Gastroesophageal sphincter (tissue), 4 donors: ENCODE data around the gene DONSON. TPM values are rescaled to one million over a fixed set of nuclear protein-coding genes. Genes with fewer than 3 reads are reported as not detected.

Experiments used
- ATAC-seq: fragments of 150-250 bp; one replicate; pipeline ENCODE4 v1.9.1; 2016; ENCODE audit warnings: mild to moderate bottlenecking, moderate library complexity
- H3K27ac ChIP-seq, 4 donors: fragments of 200-600 bp; sonication (generic) in 3 of 4; 1 replicate in 3 of 4; 2 replicates in 1 of 4; pipeline ENCODE4 v1.5.1; 2016 to 2019
- H3K27me3 ChIP-seq: fragments of 200-600 bp; sonication (generic); one replicate; pipeline ENCODE4 v1.5.1; 2019
- H3K36me3 ChIP-seq, 2 donors: fragments of 200-600 bp; sonication (generic); one replicate each; pipeline ENCODE4 v1.5.1; 2019; ENCODE audit warnings: control low read depth in 1 of 2
- H3K4me1 ChIP-seq, 3 donors: fragments of 200-600 bp; sonication (generic); 1 replicate in 2 of 3; 2 replicates in 1 of 3; pipeline ENCODE4 v1.5.1; 2016 to 2019; ENCODE audit warnings: control low read depth in 2 of 3
- H3K4me3 ChIP-seq, 2 donors: fragments of 200-600 bp; sonication (generic); one replicate each; pipeline ENCODE4 v1.5.1; 2019; ENCODE audit warnings: mild to moderate bottlenecking in 1 of 2, moderate library complexity in 1 of 2
- H3K9me3 ChIP-seq, 3 donors: fragments of 200-600 bp; sonication (generic); one replicate each; pipeline ENCODE4 v1.5.1; 2017 to 2019; ENCODE audit warnings: control low read depth in 2 of 3
- EP300 ChIP-seq: sonication (generic); formaldehyde crosslinking; IDR thresholded peaks from one replicate; pipeline ENCODE4 v1.6.1; 2017; ENCODE audit warnings: antibody characterized with exemption, mild to moderate bottlenecking
- POLR2A ChIP-seq, 2 donors: fragments of 450-650 bp; IDR thresholded peaks; one replicate each; pipeline ENCODE4 v1.6.1; 2017; ENCODE audit warnings: antibody characterized with exemption in 2 of 2, mild to moderate bottlenecking in 2 of 2, moderate library complexity in 1 of 2
- POLR2AphosphoS5 ChIP-seq: sonication (generic); formaldehyde crosslinking; IDR thresholded peaks from one replicate; pipeline ENCODE4 v1.6.1; 2017; ENCODE audit warnings: antibody characterized with exemption
- WGBS, 2 donors: methylation state at CpG; one replicate each; pipeline ENCODE4 v1.1.5; 2018; ENCODE audit warnings: low coverage in 1 of 2; 5-methylcytosine and 5-hydroxymethylcytosine counted together
- total RNA-seq, 4 donors: library from RNA; depleted of rRNA; stranded (reverse); fragments of >200 nt; gene quantifications; one replicate each; pipeline ENCODE4 v1.1.0, GENCODE V29; 2016
- TF ChIP-seq, protein P1 (sequence below), 4 experiments: fragments of 200-600 bp in 2 of 4; fragments of 450-650 bp in 2 of 4; sonication (generic) in 1 of 4; IDR thresholded peaks; one replicate each; pipeline ENCODE4 v1.5.1; 2017 to 2019; ENCODE audit warnings: antibody characterized with exemption in 4 of 4, mild to moderate bottlenecking in 2 of 4, moderate library complexity in 2 of 4

The DONSON gene
- total RNA-seq, 4 donors from 2014 or later: 3.1 to 7.2 (median 4.7) TPM

DNA sequence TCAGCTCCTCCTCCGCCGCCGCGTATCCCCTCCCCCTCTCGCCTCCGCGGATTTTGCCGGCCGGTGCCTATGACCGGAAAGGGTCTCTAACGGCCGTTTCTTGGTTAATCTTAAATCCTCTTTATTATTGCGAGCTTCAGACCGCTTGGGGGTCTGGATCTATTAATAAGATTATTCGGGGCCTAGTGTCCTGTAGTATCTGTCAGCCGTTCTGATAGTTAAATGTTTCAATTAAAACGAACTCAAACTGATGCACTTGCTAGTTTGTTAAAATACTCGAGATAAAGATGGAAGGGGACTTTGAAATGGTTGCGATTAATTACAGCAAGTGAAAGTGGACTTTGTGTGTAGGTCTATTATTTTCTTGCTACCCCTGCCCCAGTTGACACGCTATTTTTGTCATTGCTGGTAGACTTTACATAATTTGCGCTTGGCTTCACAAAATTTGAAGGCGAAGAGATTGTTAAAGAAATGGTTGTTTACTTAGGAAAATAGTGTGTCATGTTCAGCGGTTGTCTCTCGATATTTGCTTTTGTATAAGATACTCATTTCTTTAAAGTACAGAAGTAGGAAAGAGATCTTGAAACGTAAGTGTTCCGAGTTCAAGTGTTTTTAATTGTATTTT is 44.9 kb downstream of the DONSON start:
- TF ChIP-seq EP300 (no peak), POLR2AphosphoS5 (no peak), POLR2A (IDR thresholded peaks at IDR 0.05) (no peak)
- TF ChIP-seq, protein P1, sequence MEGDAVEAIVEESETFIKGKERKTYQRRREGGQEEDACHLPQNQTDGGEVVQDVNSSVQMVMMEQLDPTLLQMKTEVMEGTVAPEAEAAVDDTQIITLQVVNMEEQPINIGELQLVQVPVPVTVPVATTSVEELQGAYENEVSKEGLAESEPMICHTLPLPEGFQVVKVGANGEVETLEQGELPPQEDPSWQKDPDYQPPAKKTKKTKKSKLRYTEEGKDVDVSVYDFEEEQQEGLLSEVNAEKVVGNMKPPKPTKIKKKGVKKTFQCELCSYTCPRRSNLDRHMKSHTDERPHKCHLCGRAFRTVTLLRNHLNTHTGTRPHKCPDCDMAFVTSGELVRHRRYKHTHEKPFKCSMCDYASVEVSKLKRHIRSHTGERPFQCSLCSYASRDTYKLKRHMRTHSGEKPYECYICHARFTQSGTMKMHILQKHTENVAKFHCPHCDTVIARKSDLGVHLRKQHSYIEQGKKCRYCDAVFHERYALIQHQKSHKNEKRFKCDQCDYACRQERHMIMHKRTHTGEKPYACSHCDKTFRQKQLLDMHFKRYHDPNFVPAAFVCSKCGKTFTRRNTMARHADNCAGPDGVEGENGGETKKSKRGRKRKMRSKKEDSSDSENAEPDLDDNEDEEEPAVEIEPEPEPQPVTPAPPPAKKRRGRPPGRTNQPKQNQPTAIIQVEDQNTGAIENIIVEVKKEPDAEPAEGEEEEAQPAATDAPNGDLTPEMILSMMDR (IDR thresholded peaks at IDR 0.05): no peak
- Histone ChIP-seq H3K4me1 (peaks cover 3 to 56% (median 23%) of the 10 kb centered on the region in 3 donors), H3K27ac (peak overlapping the region; percentile 76 to 99 (median 97)), H3K27me3 (no peaks in the 10 kb centered on the region), H3K4me3 (peak overlapping the region; percentile 64 to 74), H3K9me3 (no peaks in the 10 kb centered on the region), H3K36me3 (peaks cover 0 to 31% of the 10 kb centered on the region in 2 donors)
- peak; percentile 19 for ATAC-seq
- WGBS, 2 donors: 0% methylated on average over 26 of the region's 26 CpGs

DNA sequence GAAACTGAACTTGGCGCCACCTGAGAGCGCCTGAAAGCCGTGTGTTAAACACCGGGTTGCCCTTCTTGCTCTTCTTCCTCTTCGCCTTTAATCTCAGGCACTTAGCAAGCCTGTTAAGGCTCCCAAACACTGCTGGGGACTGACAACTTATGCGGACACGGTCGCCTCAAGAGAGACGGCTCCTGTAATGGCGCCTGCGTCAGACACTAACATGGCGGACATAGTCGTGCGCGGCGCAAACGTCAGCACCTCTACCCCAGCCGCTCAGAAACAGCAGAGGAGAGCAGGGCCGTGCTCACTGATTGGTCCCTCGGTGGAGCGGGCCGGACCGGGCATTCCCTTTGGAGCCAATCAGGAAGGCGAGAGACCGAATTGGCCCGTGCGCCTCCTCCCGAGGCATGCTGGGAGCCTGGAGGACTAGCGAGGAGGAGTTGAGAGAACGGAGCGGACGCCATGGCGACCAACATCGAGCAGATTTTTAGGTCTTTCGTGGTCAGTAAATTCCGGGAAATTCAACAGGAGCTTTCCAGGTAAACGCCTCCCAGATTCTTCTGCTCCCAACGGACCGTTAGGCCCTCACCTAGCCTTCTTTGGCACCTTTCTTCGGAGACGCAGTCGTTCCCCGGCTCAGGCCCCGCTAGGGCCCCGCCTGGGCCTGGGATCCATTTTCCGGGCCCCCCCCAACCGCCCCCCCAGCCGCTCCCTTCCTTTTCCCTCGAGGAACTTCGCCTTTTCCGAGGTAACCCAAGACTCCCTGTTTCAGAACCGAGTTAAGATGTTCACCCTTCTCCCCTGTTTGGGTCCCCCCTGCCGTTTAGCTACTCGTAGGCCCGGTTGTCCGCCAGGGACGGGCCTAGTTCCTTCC is 45.6 kb downstream of the DONSON start, which contains the start of gene SON:
Gene SON (plus strand): TSS at position 399 of the 865 bp plus-strand sequence. CDS start 55 bp downstream, at position 454.
- peak; percentile 98 for ATAC-seq
- Histone ChIP-seq H3K27me3 (no peaks in the 10 kb centered on the region), H3K9me3 (no peaks in the 10 kb centered on the region), H3K4me3 (peak within 1 kb of the TSS; percentile 74 to 79), H3K4me1 (peaks cover 3 to 49% (median 23%) of the 10 kb centered on the region in 3 donors), H3K27ac (peak within 1 kb of the TSS; percentile 91 to 99 (median 97)), H3K36me3 (peaks cover 0 to 32% of the 10 kb centered on the region in 2 donors)
- TF ChIP-seq, protein P1 (IDR thresholded peaks at IDR 0.05): peak in 2 of 4 experiments; percentile 3 to 6
- TF ChIP-seq POLR2AphosphoS5: peak; percentile 93
- no peak for TF ChIP-seq EP300
- peak; percentile 84 to 88 for TF ChIP-seq POLR2A (IDR thresholded peaks at IDR 0.05)
- WGBS, 2 donors: 1% methylated on average over 13 to 23 of the region's 57 CpGs

DNA sequence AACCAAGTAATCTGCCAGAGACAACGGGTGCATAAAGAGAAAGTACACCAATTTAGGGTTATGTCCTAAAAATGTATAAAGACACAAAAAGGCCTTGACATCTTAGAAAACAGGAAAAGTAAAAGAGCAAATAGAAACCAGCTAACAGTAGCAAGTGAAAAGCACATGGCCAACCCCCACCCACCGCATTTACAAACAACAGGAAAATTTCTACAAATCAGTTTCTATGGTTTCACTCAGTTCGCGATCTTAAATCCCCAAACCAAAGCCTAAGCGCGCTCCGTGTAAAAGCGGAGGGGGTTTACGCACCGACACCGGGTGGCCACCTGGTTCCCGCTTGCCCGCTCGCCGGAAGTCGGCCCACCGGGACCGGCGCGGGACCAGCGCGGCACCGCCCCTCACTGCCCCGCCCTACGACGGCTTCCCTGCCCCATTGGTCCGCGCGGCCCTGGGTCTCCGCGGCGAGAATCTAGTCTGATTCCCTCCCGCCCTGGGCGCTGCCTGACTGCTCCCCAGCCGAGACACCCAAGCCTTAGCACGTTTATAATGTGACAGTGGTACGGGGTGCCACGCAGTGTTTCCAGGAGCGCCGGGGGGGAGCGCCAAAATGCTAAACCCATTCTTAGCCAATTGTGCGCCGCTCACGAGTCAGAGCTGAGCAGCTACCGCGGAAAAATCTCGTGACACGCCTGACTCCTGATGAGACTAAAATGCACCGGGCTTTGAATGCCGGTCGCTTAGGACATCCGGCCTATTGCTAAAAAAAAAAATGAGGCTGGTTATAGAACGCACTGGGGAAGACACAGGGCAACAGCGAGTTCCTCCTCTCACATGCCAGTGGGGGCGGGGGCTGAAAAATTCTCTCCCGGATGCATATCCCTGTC is 46.5 kb downstream of the DONSON start, which contains the start of gene GART:
Gene GART (minus strand): TSS at position 362 of the 884 bp plus-strand sequence. CDS start 2,802 bp downstream, outside the sequence.
- ATAC-seq: peak; percentile 79
- WGBS, 2 donors: 0% methylated on average over 5 to 7 of the region's 56 CpGs
- TF ChIP-seq EP300 (no peak), POLR2AphosphoS5 (peak; percentile 91), POLR2A (IDR thresholded peaks at IDR 0.05) (peak; percentile 72 to 84)
- TF ChIP-seq, protein P1 (IDR thresholded peaks at IDR 0.05): peak in 1 of 4 experiments; percentile 17

DNA sequence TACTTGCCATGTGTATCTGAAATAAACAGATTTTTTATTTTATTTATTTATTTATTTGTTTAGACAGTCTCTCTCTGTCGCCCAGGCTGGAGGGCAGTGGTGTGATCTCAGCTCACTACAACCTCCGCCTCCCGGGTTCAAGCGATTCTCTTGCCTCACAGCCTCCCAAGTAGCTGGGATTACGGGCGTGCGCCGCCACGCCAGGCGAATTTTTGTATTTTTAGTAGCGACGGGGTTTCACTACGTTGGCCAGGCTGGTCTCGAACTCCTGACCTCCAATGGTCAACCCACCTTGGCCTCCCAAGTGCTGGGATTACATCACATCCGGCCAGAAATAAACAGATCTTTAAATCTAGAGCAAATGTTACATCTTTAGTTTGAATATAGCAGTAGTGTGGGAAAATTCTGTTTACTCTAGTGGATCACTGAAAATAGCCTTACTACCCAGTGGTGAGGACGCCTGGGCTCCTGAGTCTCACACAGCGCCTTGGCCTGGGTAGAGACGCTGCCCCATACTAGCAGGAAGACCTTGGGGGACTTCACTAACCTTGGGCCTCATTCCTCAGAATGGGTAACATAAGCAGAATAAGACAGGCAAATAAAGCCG is 47.3 kb downstream of the DONSON start:
- H3K4me1 ChIP-seq: peaks cover 3 to 34% (median 23%) of the 10 kb centered on the region in 3 donors
- TF ChIP-seq EP300 (no peak), POLR2A (IDR thresholded peaks at IDR 0.05) (no peak), POLR2AphosphoS5 (no peak)
- TF ChIP-seq, protein P1 (IDR thresholded peaks at IDR 0.05): no peak
- no peak for ATAC-seq
- H3K4me3 ChIP-seq: peak overlapping the region; percentile 74 to 79
- peaks cover 0 to 33% of the 10 kb centered on the region in 2 donors for H3K36me3 ChIP-seq
- no peaks in the 10 kb centered on the region for H3K9me3 ChIP-seq
- WGBS, 2 donors: 48 to 75% methylated on average over 14 to 19 of the region's 19 CpGs
- H3K27me3 ChIP-seq: no peaks in the 10 kb centered on the region
- H3K27ac ChIP-seq: peak overlapping the region; percentile 91 to 99 (median 97)

More for the DNA sequence above, 46.5 kb downstream of the DONSON start, which contains the start of gene GART:
- Histone ChIP-seq H3K9me3 (no peaks in the 10 kb centered on the region), H3K36me3 (peaks cover 0 to 33% of the 10 kb centered on the region in 2 donors), H3K27ac (peak within 1 kb of the TSS; percentile 91 to 99 (median 97)), H3K4me3 (peak within 1 kb of the TSS; percentile 74 to 79), H3K4me1 (peaks cover 3 to 42% (median 23%) of the 10 kb centered on the region in 3 donors), H3K27me3 (no peaks in the 10 kb centered on the region)
